Liver (tissue), 9 donors: Measurements from ENCODE around the gene VAC14. TPM values are rescaled to one million over a fixed set of nuclear protein-coding genes. Genes with fewer than 3 reads are reported as not detected.

Experiments
- DNase-seq: peaks from one replicate; pipeline ENCODE4 v3.0.0-alpha.2; 2017; ENCODE audit warnings: low spot score
- H3K27ac ChIP-seq, 2 donors: one replicate each; pipeline ENCODE4 v1.7.0; 2013; ENCODE audit warnings: inconsistent platforms in 2 of 2, low read length in 2 of 2, control low read depth in 1 of 2, low read depth in 1 of 2, mild to moderate bottlenecking in 1 of 2
- H3K27me3 ChIP-seq, 4 donors: one replicate each; pipeline versions ENCODE4 v1.6.1 to v1.7.0; 2013; ENCODE audit warnings: low read length in 3 of 4, inconsistent platforms in 1 of 4, mild to moderate bottlenecking in 1 of 4, moderate library complexity in 1 of 4; ENCODE audit not compliant: control insufficient read depth in 4 of 4, insufficient read depth in 4 of 4
- H3K36me3 ChIP-seq, 4 donors: one replicate each; pipeline versions ENCODE4 v1.6.1 to v1.7.0; 2013; ENCODE audit warnings: low read length in 3 of 4, mild to moderate bottlenecking in 3 of 4, low read depth in 1 of 4, moderate library complexity in 1 of 4; ENCODE audit not compliant: control insufficient read depth in 4 of 4, insufficient read depth in 3 of 4
- H3K4me1 ChIP-seq, 4 donors: one replicate each; pipeline versions ENCODE4 v1.6.1 to v1.7.0; 2013; ENCODE audit warnings: low read length in 3 of 4, mild to moderate bottlenecking in 3 of 4, moderate library complexity in 1 of 4; ENCODE audit not compliant: control insufficient read depth in 4 of 4, insufficient read depth in 4 of 4
- H3K4me3 ChIP-seq, 3 donors: one replicate each; pipeline versions ENCODE4 v1.6.1 to v1.7.0; 2013; ENCODE audit warnings: low read length in 3 of 3, control low read depth in 1 of 3, low read depth in 1 of 3, mild to moderate bottlenecking in 1 of 3
- H3K9ac ChIP-seq, 2 donors: one replicate each; pipeline ENCODE4 v1.7.0; 2013; ENCODE audit warnings: low read length in 2 of 2, mild to moderate bottlenecking in 2 of 2, moderate library complexity in 2 of 2, control low read depth in 1 of 2, low read depth in 1 of 2
- H3K9me3 ChIP-seq, 4 donors: one replicate each; pipeline versions ENCODE4 v1.6.1 to v1.7.0; 2013; ENCODE audit warnings: low read length in 3 of 4; ENCODE audit not compliant: control insufficient read depth in 4 of 4
- ATF3 ChIP-seq: IDR thresholded peaks from 2 replicates; pipeline ENCODE4 v1.6.1; 2016; ENCODE audit warnings: antibody characterized with exemption
- CTCF ChIP-seq: fragments of 150-350 bp; IDR thresholded peaks from 2 replicates; pipeline ENCODE4 v1.5.1; 2017; ENCODE audit warnings: improper control_type of control experiment, low read depth, low read length; ENCODE audit not compliant: missing input control
- EGR1 ChIP-seq, 2 donors: IDR thresholded peaks; 2 replicates each; pipeline ENCODE4 v1.6.1; 2016 to 2018; ENCODE audit warnings: antibody characterized with exemption in 2 of 2, low read depth in 2 of 2
- FOXA1 ChIP-seq: IDR thresholded peaks from 2 replicates; pipeline ENCODE4 v1.6.1; 2016; ENCODE audit warnings: antibody characterized with exemption
- FOXA2 ChIP-seq: IDR thresholded peaks from 2 replicates; pipeline ENCODE4 v1.6.1; 2016; ENCODE audit warnings: antibody characterized with exemption
- GABPA ChIP-seq, 2 donors: IDR thresholded peaks in 1 of 2; conservative IDR thresholded peaks in 1 of 2; 2 replicates each; pipeline ENCODE4 v1.6.1; 2016; ENCODE audit warnings: antibody characterized with exemption in 2 of 2, mild to moderate bottlenecking in 1 of 2, moderate library complexity in 1 of 2
- HNF4G ChIP-seq: IDR thresholded peaks from 2 replicates; pipeline ENCODE4 v1.6.1; 2016; ENCODE audit warnings: antibody characterized with exemption
- JUND ChIP-seq, 2 donors: IDR thresholded peaks; 2 replicates each; pipeline ENCODE4 v1.6.1; 2016; ENCODE audit warnings: antibody characterized with exemption in 2 of 2
- MAX ChIP-seq: IDR thresholded peaks from 2 replicates; pipeline ENCODE4 v1.6.1; 2016; ENCODE audit warnings: antibody characterized with exemption
- NR2F2 ChIP-seq: IDR thresholded peaks from 2 replicates; pipeline ENCODE4 v1.6.1; 2016; ENCODE audit warnings: antibody characterized with exemption
- REST ChIP-seq: IDR thresholded peaks from 2 replicates; pipeline ENCODE4 v1.6.1; 2016; ENCODE audit warnings: antibody characterized with exemption, mild to moderate bottlenecking
- RXRA ChIP-seq, 2 donors: IDR thresholded peaks; 2 replicates each; pipeline ENCODE4 v1.6.1; 2017 to 2018; ENCODE audit warnings: antibody characterized with exemption in 2 of 2, mild to moderate bottlenecking in 1 of 2
- SP1 ChIP-seq: IDR thresholded peaks from 2 replicates; pipeline ENCODE4 v1.6.1; 2018; ENCODE audit warnings: antibody characterized with exemption, mild to moderate bottlenecking
- TAF1 ChIP-seq: conservative IDR thresholded peaks from 2 replicates; pipeline ENCODE4 v1.6.1; 2016; ENCODE audit warnings: antibody characterized with exemption, mild to moderate bottlenecking
- YY1 ChIP-seq: IDR thresholded peaks from 2 replicates; pipeline ENCODE4 v1.6.1; 2016; ENCODE audit warnings: antibody characterized with exemption, mild to moderate bottlenecking
- ZBTB33 ChIP-seq: IDR thresholded peaks from 2 replicates; pipeline ENCODE4 v1.6.1; 2016; ENCODE audit warnings: antibody characterized with exemption
- WGBS: extraction: QIAGEN DNeasy Blood & Tissue Kit; methylation state at CpG from one replicate; pipeline ENCODE4 v1.1.7; 2013; 5-methylcytosine and 5-hydroxymethylcytosine counted together
- polyA plus RNA-seq, 2 donors: library from polyadenylated mRNA; stranded (reverse) in 1 of 2; unstranded in 1 of 2; fragments of 200-250 nt in 1 of 2; fragments of >200 nt in 1 of 2; fragmentation: Nextera tagmentation in 1 of 2; extraction: Ambion mirVana in 1 of 2; gene quantifications; one replicate each; pipeline versions ENCODE4 v1.2.1 to v1.2.3, GENCODE V29; 2013 to 2015
- total RNA-seq, 2 donors: library from RNA; depleted of rRNA; stranded (reverse); fragments of >200 nt; gene quantifications; one replicate each; pipeline ENCODE4 v1.2.3, GENCODE V29; 2014
- donor health status: healthy.
- donor health status: healthy.
- donor health status: healthy.
- donor health status: healthy.
- donor health status: healthy.

Gene VAC14
- total and polyA plus RNA-seq, 4 donors, result 16.7 to 29.8 (median 20.5) TPM

- no peak overlapping the region for H3K4me3 ChIP-seq
- no peak for TF ChIP-seq REST
These were observed 113.9 kb downstream of the VAC14 start for GRCh38 chr16:70687102-70687511.

GRCh38 chr16:70686376-70687101 is 114.4 kb downstream of the VAC14 start:
- Histone ChIP-seq H3K4me3 (peak overlapping the region in 1 of 3 donors; percentile 90), H3K36me3 (no peaks in the 10 kb centered on the region), H3K9ac (no peak overlapping the region), H3K4me1 (peaks cover 15 to 54% (median 27%) of the 10 kb centered on the region in 4 donors), H3K9me3 (no peaks in the 10 kb centered on the region), H3K27me3 (no peaks in the 10 kb centered on the region), H3K27ac (peak overlapping the region; percentile 56 to 84)
- 72% methylated on average over 29 of the region's 29 CpGs for WGBS
- no peak for TF ChIP-seq TAF1
- no peak for TF ChIP-seq RXRA (IDR thresholded peaks at IDR 0.05)
- no peak for TF ChIP-seq FOXA2
- no peak for TF ChIP-seq SP1
- no peak for TF ChIP-seq NR2F2
- no peak for TF ChIP-seq MAX
- no peak for TF ChIP-seq FOXA1
- no peak for TF ChIP-seq CTCF
- TF ChIP-seq ZBTB33, result no peak
- TF ChIP-seq JUND (IDR thresholded peaks at IDR 0.05), result no peak
- no peak for TF ChIP-seq REST
- TF ChIP-seq YY1, result no peak
- TF ChIP-seq EGR1 (IDR thresholded peaks at IDR 0.05; ENCODE audit: low read depth in 2 of 2), result no peak
- no peak for TF ChIP-seq ATF3
- TF ChIP-seq HNF4G, result no peak
- TF ChIP-seq GABPA (IDR thresholded peaks at IDR 0.05 in 1 of 2, conservative IDR thresholded peaks at IDR 0.05 in 1 of 2), result no peak
- no peak for DNase-seq

More at GRCh38 chr16:70687102-70687511, 113.9 kb downstream of the VAC14 start:
- Histone ChIP-seq H3K27ac (peak overlapping the region; percentile 44 to 56), H3K9me3 (no peaks in the 10 kb centered on the region), H3K4me1 (peaks cover 13 to 48% (median 22%) of the 10 kb centered on the region in 4 donors), H3K27me3 (no peaks in the 10 kb centered on the region), H3K9ac (no peak overlapping the region), H3K36me3 (no peaks in the 10 kb centered on the region)
- whole genome bisulfite sequencing, result 85% methylated on average over 5 of the region's 5 CpGs
- no peak for DNase-seq
